Fibroblast of skin of scalp (primary cell): ENCODE measurements around the gene PDE5A.
"Not testable (repeated sequence)": the region's sequence is repeated elsewhere in the genome, so short reads cannot be mapped to it uniquely, and the experiment has no call there.

Experiments used
- DNase-seq: peaks from one replicate; pipeline ENCODE4 v3.0.0-alpha.2; 2013

The PDE5A gene

DNA sequence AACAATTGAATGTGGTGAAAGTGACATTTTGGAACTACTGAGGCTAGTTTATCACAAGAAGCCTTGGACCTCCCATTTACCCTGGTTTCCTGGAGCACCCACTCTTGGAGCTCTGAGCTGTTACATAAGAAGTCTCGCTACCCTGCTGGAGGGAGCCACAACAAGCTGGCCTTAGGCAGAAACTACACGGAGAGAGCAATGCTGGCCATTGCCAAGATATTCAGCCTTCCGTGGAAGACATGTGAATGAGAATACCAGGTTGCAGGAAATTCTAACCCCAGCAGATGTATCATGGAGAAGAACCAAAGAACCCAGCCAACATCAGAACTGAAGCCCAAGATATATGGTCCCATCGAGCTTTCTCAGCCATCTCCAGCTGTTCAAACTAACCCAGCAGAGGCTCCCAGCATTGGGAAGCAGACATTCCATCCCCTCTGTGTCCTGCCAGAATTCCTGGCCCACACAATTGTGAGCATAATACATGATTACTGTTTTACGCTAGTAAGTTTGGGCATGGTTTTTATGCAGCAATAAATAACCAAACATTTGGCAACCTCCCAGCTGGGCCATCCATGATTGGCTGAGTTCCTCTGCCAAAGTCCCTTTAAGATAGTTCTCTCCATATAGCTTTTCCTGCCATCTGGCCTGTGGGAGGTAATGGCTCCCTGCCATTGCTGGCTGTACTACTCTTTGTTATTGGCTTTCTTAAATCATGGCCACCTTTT, 17.9 kb upstream of the PDE5A start:
- DNase-seq = peak; percentile 29

DNA sequence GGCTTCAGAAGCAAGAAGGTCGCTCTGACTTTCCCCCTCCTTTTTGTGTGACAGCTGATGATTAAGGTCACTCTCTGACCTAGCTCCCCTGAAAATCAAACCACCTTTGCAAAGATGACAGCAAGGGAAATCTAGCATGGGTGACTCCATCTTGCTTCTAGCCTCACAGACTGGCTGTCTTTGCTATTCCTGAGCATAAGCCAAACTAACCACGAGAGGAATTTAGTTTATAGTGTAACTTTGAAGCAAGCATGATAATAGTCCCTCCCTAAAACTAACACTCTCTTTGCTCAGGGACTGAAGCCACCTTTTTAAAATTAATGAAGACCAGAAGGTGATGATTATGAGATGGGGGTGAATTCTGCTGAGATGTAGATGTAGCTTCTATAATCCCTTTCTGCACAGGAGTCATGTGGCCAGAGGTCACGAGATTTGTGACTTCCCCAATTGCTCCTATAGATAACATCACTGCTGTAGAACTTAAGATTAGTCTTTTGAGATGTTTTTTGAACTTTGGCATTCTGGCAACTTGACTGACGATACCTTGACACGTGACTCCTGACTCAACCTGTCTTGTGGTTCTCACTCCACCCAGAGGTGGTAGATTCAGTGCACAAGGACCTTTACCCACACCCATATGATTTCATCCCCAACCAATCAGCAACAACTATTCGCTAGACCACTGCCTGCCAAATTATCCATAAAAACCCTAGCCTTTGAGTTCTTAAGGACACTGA, 14.9 kb upstream of the PDE5A start:
- DNase-seq = peak; percentile 32

DNA sequence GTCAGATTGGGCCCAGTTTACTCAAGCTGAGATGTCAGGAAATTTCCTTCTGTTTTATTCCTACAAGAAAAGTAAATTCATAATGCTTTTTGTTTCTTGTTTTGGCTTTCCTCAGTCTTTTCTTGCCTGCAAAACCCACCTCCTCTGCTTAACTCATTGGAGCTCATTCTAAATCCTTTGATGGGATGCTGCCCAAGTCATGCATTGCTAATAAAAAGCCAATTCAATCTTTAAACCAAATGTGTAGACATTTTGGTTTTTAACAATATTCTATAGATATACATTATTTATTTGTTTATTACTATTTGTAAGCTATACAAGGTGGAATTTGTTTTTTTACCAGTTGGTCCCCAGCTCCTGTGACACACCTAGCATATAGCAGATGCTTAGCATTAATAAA, 13.2 kb upstream of the PDE5A start:
- DNase-seq = no peak

DNA sequence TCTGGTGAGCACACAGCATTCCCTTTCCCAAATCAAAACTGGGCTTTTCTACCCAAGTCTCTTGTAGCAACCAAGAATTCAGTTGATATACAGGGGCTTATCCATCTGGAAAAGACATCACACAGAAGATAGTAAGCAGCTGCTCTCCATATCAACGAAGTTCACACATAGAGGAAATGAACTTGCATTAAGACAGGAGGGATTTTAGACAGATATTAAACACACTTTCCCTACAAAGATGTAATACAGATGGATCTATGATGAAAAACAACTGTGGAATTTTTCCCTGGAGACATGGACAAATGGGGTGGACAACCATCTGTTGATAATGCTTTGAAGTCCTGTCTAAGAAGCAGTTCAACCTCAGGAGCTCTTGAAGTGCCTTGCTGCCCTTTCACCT, 9.8 kb upstream of the PDE5A start:
- DNase-seq = no peak

DNA sequence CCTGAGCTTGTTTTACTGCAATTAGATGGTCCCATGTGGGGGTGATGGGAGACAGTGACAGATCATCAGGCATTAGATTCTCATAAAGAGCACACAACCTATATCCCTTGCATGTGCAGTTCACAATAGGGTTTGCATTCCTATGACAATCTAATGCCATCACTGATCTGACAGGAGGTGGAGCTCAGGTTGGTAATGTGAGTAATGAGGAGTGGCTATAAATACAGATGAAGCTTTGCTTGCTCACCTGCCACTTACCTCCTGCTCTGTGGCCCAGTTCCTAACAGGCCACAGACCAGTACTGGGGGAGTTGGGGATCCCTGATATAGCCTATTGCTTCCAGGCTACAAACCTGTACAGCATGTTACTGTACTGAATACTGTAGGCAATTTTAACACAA, 8.2 kb upstream of the PDE5A start:
- DNase-seq = not testable (repeated sequence)

DNA sequence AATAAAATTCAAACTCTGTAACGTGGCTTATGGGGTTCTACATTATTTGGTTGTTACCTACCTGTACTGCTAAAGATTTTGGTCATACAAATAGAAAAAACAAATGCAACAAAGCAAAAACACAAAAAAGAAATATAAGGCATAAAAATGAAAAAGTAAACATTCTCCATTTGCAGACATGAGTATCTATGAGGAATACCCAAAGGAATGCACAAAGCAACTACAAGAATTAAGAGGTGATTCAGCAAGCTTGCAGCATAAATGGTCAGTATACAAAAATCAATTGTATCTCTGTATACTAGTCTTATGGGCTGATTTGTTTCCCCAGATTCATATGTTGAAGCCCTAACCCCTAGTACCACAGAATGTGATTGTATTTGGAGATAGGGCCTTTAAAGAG, 3.6 kb upstream of the PDE5A start:
- DNase-seq = peak; percentile 54

DNA sequence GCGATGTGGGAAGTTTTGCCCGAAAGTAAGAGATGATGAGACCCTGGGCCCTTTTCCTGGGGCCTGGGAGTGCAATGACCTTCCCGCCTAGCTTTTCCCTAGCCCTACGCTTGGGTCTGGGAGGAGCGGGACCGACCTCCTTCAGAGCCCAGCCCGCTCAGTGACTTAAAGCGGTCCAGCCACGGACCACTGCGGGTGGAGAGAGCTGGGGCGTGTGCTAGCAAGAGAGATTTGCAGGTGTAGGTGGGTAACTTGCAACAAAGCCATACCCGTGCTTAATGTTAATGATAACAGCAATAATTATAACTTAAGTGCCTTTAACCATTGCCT, 503 bp upstream of the PDE5A start:
- DNase-seq = no peak

DNA sequence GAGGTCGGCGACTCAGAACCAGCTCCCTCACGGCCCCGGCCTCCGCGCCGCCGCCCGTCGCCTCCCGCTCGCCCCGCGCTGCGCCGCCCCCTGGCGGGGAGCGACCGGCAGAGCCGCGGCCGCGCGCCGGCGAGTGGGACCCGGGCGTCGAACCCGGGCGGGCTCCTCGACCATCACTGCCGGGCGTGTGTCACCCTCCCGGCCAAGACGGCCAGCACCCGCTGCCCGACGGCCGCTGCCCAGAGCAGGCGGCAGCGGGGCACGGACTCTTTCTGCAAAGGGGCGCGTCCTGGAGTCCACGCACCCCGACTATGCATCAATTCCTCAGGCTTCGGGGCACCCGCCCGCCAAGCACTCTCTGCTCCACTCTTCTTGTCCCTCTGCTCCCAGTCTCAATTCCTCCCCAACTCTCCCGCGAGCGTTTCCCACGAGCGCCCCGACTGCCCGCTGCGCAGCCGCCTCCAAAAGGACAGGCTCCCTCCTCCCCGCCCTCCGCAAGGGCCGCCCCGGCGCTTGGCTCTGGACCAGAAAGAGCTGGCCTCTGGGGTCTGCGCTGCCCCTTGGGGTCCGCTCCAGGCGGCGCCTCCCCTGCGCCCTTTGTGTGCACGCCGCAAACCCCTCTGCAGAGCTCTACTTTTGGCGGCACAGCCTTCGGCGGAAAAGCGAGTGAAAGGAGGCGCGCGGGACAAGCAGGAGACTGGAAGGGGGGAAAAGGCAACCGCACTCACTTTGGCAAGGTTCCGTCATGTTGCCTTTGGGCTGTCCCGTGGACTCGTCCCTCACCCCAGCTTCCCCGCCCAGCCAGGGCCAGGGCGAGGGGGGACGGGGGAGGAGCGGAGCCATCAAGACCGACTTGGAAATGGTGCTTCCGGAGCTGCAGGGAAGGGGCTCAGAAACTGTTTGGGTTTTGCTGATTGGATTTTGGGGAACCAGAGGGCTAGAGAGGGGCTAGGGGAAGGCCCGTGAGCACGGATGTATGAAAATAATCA, 1.0 kb downstream of the PDE5A start:
- peak; percentile 66 for DNase-seq

DNA sequence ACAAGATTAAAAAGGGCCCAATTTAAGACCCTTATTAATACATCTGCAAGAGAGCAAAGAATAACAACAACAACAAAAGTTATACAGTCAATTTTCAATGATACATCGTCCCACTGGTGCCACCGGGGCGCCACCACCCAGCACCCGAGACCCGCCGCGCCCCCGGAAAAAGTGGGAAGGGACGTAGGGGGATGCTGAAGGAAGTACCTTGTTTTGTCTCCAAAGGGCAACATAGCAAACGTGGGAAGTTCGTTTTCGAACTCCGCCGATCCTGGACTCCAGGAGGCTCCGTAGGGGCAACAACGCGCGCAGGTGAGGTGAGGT, 1.7 kb downstream of the PDE5A start:
- no peak for DNase-seq

DNA sequence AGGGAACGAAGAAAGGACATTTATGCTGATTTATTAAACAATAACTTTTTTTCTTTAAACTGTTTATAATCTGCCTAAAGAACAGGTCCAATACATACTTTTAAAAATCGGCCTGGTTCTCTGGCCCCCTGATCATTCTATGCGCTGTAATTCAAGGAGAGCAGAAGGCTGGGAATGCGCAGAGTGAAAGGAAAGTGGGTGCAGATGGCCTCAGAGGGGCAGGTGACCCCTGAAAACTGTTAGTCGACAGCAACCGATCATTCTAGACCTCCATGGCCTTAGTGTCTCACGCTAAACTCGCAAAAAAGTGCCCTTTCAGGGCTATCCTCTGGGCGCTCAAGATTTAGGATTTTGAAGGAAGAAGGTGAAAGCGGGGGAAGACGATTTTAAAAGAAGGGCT, 2.2 kb downstream of the PDE5A start:
- DNase-seq = no peak

DNA sequence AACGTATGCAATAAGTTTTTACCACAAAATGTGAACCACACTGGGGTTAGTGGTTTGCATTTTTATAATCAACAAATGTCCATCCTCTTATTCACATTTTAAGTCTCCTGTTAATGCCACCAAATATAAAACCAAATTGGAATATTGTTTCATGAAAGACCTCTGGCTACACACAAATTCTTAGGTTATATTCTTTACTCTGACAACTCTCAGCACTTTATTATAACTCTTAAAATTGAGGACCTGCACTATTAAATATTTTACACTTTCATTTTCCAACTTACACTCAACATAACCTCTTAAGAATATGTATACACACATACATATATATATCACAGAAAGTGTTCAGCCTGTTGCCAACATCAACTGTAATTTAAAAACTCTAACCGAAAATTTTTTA, 2.8 kb downstream of the PDE5A start:
- DNase-seq = no peak

DNA sequence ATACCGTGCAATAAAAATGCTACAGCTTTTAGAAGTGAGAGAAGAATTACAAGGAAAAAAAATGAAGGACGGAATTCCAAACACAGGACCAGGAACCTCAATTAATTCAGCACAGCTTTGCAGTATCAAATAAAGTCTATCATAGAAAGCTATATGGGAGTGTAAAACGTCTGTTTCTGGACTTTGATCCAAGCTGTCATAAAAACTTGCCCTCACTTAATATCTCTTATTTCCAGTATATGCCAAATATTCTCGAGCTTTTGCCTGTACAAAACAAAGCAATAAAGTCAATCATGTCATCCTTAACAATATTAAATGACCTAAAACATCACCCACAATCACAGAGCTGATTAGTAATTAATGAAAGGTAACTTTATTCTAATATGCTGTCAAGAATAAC, 4.2 kb downstream of the PDE5A start:
- DNase-seq = no peak

DNA sequence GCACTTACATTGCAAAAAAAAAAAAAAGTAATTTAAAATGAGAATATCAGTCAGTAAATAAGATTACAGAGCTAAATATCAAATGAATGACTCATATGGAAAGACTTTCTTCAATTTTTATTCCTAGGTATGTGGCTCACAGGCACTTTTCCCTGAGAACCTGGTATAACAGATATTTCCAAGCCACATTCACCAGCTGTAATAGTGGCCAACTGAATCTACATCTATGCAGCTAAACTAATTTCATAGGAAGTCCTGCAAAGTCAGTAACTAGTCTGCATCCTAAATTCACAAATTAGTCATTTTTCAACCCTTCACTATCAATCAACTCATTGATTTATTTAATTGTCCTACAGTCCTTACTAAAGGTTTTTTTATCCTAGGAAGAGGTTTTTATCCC, 5.6 kb downstream of the PDE5A start:
- peak; percentile 33 for DNase-seq

DNA sequence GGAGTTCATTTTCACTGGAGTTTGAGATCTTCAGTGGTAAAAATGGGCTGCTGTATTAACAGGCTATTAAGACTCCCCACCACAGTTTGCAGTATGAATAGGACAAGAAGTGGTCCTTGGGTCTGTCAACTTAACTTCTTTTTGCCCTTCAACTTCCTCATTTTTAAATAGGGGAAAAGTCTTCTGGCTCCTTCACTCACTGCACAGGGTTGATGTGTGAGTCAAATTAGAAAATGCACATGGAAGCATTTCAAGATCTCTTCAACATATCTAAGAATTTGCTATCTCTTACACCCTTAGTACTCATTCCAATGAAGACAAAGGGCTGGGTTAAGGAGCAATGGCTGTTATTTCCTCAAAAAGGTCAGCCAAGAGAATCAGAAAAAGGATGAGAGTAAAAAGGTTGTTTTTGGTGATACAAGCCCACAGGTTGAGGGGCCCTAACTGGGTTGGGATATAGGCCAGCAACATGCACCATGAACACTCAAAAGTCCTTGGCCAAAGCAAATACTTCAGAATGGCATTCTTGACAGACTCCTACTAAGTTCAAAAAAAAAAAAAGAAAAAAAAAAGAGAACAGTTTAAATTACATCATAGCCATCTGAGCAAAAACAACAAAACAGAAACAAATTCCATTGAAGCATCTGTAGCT, 13.4 kb downstream of the PDE5A start:
- DNase-seq = no peak

DNA sequence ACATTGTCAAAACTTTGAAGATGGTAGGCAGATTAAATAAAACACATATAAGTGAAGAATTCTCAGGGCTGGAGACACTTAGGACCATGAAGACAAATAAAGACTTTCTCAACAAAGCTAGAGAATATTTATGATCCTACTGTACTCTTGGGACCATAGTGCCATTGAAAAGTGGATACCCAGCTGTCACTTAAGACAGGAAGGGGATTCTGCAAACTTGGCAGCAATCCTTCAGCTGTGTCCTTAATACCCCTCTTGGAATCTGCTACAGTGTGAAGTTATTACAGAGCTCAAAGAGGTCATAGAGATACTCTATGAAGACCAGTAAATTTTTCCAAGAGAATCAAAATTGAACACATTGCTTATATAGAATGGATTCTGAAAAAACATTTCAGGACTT, 24.3 kb downstream of the PDE5A start:
- DNase-seq = no peak

DNA sequence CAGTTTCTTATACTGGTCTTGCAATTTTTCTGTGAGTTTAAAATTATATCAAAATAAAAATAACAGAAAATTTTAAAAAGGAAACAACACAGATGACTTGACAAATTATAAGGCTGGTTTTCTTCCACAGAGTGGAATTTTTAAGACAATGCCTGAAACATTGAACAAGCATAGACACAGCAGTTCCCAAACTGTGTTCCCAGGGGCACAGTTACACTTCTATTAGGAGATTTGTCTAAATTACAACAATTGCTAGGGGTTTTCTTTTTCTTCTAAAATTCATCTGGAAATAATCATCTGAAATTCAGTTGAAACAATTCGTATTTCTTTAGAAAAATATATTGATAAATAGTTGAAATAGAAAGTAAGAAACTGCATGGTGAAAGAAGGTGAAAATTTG, 26.2 kb downstream of the PDE5A start:
- DNase-seq = no peak

DNA sequence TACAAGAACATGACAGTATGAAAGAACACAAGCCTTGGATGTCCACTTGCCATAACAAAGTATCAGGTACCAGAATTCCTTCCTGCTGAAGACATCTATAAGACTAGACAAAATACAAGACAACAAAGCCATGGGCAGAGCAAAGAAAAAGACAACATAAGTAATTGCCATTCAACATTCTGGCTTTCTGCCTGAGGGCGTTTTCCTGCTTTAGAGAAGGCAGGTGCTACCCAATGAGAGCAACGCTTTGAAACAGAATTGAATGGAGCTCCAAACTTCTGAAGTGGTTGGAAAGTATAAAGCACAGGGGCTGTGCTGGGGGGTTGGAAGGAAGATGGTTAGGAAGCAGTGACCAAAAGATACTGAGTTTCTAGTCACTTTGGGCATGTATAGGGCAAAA, 30.1 kb downstream of the PDE5A start:
- DNase-seq = no peak

DNA sequence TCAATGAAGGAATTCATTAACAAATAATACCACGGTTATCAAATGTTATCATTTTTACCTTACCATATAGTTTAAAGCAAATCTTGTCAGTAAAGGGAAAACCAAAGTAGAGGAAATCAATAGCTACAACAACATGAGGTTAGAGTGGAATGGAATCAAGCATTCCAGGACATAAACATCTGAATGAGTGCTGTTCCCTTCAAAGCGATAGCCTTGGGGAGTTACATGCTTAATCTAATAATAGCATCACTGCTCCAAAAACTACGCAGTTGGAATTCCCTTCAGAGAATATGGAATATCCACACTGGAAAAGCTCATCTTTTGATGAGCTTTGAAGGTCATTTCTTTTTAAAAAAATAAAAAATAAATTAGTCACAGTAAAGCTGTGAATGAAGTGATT, 31.2 kb downstream of the PDE5A start:
- peak; percentile 15 for DNase-seq

DNA sequence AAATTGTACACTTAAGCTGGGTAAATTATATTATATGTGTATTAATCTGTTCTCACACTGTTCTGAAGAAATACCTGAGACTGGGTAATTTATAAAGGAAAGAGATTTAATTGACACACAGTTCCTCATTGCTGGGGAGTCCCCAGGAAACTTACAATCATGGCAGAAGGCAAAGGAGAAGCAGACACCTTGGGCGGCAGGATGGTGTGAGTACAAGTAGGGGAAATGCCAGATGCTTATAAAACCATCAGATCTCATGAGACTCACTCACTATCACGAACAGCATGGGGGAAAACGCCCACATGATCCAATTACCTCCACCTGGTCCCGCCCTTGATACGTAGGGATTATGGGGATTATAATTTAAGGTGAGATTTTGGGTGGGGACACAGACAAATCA, 34.9 kb downstream of the PDE5A start:
- DNase-seq = no peak

DNA sequence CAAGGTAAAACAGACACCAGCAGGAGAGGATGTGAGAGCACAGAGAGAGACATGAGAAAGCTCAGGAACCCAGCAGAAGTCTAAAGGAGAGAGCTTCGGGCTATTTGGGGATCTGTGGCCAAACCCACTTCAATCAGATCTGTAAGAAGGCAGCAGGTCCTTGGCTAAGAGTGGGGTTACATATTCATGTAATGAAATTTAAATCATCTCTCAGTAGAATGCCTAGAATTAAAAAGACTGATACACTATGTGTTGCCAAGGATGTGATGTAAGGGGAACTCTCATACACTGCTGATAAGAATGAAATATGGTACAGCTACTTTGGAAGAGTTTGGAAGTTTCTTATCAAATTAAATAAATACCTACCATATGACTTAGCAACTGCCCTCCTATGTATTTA, 35.8 kb downstream of the PDE5A start:
- DNase-seq = no peak

DNA sequence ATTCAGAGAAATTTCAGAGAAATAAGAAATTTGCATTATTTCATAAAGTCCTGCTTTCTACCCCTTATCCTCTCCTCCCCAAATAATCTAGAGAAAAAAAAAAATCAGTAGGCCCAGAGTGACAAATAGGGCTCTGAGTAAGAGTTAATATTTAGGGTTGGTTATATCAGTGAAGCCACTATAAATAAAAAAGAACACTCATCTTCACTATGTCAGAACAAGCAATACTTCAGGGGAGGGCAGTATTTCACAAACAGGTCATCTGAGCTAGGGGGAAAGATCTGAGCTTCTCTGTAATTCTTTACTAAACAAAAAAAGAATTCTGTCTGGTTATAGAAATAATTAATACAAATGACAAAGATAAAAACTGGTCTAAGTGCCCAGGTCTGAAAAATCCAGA, 39.4 kb downstream of the PDE5A start:
- no peak for DNase-seq

DNA sequence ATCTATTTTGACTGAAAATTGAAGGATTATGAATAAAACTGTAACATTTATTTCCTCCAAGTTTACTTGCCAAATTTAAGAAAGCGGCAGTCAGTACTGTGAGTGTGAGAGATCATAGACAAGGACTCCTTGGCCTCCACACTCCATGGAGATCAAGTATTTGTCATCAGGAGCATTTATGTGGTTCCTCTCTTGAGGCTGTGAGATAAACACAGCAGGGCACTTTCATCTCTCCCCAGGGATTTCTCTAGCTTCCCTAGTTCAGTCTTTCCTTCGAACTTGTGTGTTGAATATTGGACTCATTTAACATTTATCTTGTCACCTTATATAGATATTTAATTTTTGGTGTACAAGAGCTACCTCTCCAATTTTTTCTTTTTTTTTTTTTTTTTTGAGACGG, 40.8 kb downstream of the PDE5A start:
- no peak for DNase-seq

DNA sequence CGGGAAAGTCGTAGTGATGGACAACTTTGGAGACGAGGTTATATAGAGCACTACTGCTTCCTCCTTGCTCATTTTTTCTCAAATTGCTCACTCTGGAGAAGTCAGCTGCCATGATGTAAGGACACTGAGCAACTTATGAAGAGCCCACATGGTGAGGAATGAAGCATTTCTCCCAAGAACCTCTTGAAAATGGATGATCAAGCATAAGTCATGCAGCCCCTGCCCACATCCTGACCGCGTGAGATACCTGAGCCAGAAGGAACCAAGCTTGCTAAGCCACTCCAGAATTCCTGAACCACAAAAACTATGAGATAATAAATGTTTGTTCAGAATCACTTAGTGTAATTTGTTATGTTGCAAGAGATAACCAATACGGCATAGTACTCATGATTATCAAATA, 42.8 kb downstream of the PDE5A start:
- DNase-seq = no peak
